GDM1 (cell line): ENCODE data around the gene CPVL.
"Not testable (repeated sequence)": the region's sequence is repeated elsewhere in the genome, so short reads cannot be mapped to it uniquely, and the experiment has no call there.

ENCODE experiments used
- DNase-seq: peaks from one replicate; lab custom pipeline; 2025; lab: John Stamatoyannopoulos, UW

Gene CPVL

GRCh38 chr7:29119538-29119937 lies 26.8 kb downstream of the CPVL start:
- DNase-seq, result no peak

GRCh38 chr7:29116361-29117200 lies 29.8 kb downstream of the CPVL start:
- DNase-seq, result no peak

- DNase-seq, result no peak
Measured at GRCh38 chr7:29115753-29116152, 30.6 kb downstream of the CPVL start.

GRCh38 chr7:29115130-29115687 lies 31.1 kb downstream of the CPVL start:
- DNase-seq, result no peak

GRCh38 chr7:29114266-29114665 lies 32.1 kb downstream of the CPVL start:
- peak; percentile 3 for DNase-seq

- peak; percentile 75 for DNase-seq
Measured at GRCh38 chr7:29113384-29114102, 32.8 kb downstream of the CPVL start.

GRCh38 chr7:29112721-29113120 lies 33.6 kb downstream of the CPVL start:
- no peak for DNase-seq

- DNase-seq, result no peak
Measured at GRCh38 chr7:29109899-29110298, 36.4 kb downstream of the CPVL start.

GRCh38 chr7:29109358-29109757 lies 37.0 kb downstream of the CPVL start:
- DNase-seq, result no peak

- DNase-seq, result no peak
Measured at GRCh38 chr7:29107056-29107455, 39.3 kb downstream of the CPVL start.

GRCh38 chr7:29106669-29106988 lies 39.7 kb downstream of the CPVL start:
- no peak for DNase-seq

- peak; percentile 51 for DNase-seq
Measured at GRCh38 chr7:29105752-29106668, 40.3 kb downstream of the CPVL start.

GRCh38 chr7:29105191-29105590 lies 41.1 kb downstream of the CPVL start:
- no peak for DNase-seq

GRCh38 chr7:29102558-29103151 lies 43.7 kb downstream of the CPVL start:
- DNase-seq, result peak; percentile 24

GRCh38 chr7:29100924-29101323 lies 45.4 kb downstream of the CPVL start:
- DNase-seq, result no peak

GRCh38 chr7:29099896-29100847 lies 46.2 kb downstream of the CPVL start:
- DNase-seq, result no peak

GRCh38 chr7:29096446-29096730 lies 49.9 kb downstream of the CPVL start:
- no peak for DNase-seq

GRCh38 chr7:29095631-29096445 lies 50.5 kb downstream of the CPVL start:
- no peak for DNase-seq

GRCh38 chr7:29093091-29093490 lies 53.2 kb downstream of the CPVL start:
- DNase-seq, result not testable (repeated sequence)

GRCh38 chr7:29091715-29092114 lies 54.6 kb downstream of the CPVL start:
- DNase-seq, result no peak
